ENCODE results near the gene TXNL1.
A peak's percentile ranks its signal among the peaks of the same experiment; 100 is the strongest.
"Not testable (repeated sequence)": the region's sequence is repeated elsewhere in the genome, so short reads cannot be mapped to it uniquely, and the experiment has no call there.

TXNL1 gene

GRCh38 chr18:56643381-56643780 is 5.0 kb upstream of the TXNL1 start:
- DNase-seq, result no peak

DNA sequence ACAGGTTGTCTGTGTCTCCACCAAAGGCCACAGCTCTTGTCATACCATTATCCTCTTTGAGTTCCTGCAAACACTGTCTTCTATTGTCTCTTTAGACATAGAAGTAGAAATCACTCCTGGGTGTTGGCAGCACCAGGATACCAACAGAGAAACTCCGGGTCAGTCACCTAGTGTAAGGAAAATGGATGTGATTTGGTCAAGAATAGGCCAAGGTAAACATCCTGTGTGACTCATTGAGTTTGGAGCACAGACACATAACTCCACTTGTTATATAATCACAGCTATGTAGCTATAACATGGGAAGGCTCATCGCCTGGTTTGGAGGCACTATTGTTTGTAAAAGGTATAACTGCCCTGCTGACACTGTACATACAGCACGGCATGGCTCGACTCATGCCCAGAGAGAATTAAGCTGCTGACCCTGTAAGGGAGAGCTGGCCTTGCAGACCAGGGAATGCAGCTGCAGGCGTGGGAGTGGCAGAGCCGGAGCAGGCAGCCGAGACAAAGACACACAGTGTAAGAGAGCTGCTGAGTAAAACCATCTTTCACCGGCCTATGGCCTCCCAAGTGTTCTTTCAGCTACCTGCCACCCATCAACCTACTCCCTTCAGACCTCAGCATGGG is 3.4 kb upstream of the TXNL1 start:
- no peak for DNase-seq

DNA sequence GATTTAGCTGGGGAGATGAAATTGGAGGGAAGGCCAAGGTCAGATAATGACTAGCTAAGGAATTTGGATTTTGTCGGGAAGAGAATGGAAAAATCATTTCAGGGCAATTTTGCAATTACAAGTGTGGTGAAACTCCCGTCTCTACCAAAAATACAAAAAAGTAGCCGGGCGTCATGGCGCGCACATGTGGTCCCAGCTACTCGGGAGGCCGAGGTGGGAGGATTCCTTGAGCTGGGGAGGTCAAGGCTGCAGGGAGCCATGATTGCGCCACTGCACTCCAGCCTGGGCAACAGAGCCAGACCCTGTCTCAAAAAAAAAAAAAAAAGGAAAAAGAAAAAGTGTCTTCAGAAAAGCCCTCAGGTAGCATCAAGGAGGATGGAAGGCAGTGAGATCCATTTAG is 1.2 kb upstream of the TXNL1 start:
- no peak for DNase-seq

- DNase-seq, result no peak
Measured at GRCh38 chr18:56639104-56639381, 651 bp upstream of the TXNL1 start.

DNA sequence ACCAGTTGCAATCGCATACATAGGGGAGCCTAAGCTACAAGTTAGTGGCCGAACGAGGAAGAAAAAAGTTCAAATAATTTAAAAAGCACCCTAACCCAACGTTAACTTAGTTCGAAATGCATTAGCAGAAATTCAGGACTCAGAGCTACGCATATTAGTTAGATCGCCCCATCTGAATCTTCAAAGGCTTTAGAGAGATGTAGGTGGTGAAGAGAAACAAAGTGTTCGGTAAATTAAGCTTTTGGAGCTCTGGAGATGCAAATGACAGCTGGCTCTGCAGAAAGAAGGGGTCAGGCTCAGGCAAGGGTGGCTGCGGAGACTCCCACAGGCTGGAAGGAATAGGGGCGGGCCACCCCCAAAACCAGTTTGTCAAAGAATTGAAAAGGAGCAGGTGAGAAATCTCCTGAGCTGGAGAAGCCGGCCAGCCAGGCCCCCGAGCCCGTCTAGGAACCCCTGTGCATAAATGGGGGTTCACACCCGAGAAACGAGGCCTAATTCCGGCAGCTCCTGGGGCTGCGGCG is 621 bp downstream of the TXNL1 start:
- no peak for DNase-seq

DNA sequence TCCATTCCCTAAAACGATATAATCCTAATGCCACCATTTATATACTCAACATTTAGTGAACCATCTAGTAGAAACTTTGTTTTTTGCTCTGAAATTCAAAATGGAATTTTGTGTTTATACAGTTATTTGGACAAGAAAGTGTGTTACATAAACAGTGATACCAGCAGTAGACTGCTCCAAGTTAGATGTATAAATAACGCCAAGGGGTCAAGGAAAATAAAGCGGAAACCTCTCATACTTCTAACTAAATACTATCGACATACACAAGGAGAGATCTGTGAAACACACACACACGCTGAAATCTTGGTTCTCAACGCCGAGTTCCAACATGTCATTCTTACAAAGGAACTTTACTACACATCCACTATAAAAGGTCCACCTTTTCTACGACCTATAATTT is 1.2 kb downstream of the TXNL1 start:
- no peak for DNase-seq

- no peak for DNase-seq
Measured at GRCh38 chr18:56635007-56635406, 3.4 kb downstream of the TXNL1 start.

GRCh38 chr18:56632070-56633022 is 6.0 kb downstream of the TXNL1 start:
- no peak for DNase-seq

GRCh38 chr18:56627991-56628390 is 10.4 kb downstream of the TXNL1 start:
- no peak for DNase-seq

GRCh38 chr18:56615738-56616520 is 22.5 kb downstream of the TXNL1 start:
- no peak for DNase-seq

- DNase-seq, result no peak
Measured at GRCh38 chr18:56606618-56607017, 31.8 kb downstream of the TXNL1 start.

DNA sequence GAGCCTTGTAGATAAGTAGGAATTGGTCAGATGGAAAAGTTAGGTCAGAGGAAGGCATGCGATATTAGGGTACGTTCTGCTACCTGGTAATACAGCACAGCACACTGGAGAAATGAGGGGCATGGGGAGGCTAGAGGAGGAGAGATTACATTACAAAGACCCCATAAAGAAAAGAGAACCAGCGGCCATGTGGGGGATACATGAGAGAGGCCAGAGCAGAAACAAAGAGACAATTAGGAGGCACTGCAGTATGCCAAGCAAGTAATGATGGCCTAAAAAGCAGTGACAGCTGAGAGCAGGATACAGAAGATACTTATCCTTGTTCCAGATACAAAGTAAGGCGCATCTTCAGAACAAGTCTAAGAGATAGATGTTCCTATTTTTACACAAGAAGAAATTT is 40.0 kb downstream of the TXNL1 start:
- DNase-seq, result no peak

GRCh38 chr18:56593906-56594305 is 44.5 kb downstream of the TXNL1 start:
- no peak for DNase-seq

GRCh38 chr18:56580026-56580425 is 58.4 kb downstream of the TXNL1 start:
- no peak for DNase-seq

- no peak for DNase-seq
Measured at GRCh38 chr18:56579451-56579850, 58.9 kb downstream of the TXNL1 start.

DNA sequence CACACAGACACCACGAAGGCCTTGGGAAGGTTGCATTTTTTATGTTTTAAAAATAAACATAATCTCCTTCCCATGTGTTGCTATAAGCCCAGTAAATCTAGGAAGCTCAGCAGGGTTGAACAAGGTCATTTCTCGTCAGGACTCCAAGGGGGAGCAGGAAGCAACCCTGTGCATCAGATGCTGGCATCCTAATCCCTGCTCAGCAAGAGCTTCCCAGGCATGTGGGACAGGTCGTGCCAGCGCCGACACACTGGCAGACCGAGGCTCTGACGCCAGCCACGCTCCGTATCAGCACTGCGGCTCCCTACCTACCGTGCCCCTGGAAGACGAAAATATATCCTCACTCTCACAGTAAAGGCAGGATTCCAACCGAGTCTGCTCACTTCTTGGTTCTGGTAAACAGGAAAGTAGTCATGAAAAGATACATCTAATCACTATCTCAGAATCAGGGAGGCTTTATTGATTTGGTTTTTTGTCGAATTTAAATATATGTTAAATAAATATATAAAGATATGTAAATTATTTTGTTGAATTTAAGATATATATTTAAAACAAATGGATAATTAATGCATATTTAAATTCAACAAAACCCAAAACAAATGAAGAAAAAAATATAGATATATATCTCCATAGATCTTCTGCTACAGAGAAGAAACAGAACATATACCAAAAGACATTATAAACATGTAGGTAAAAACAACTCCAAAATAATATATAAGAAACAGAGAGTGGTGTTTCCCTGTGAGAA is 61.4 kb downstream of the TXNL1 start:
- peak; percentile 9 for DNase-seq

GRCh38 chr18:56575819-56576663 is 62.4 kb downstream of the TXNL1 start:
- peak; percentile 66 for DNase-seq

DNA sequence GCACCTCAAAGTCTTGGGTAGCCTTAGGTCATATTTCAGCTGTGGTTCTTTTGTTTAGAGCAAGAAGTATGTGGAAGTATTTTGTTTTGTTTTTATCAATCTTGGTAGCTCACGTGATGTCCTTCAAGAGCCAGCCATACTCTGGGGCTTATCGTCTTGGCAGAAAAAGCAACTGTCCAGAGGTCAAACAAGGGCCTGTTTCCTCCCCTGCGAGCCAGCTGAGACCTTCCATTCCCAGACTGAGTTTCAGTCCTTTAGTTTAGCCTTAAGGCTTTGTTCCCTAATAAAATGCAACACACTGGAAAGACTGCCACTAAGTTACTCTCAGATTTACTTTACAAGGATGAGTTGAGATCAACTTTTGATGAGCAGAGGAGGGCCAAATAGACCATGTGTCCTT is 63.5 kb downstream of the TXNL1 start:
- no peak for DNase-seq

GRCh38 chr18:56572267-56572666 is 66.1 kb downstream of the TXNL1 start:
- DNase-seq, result not testable (repeated sequence)

- DNase-seq, result no peak
Measured at GRCh38 chr18:56570978-56571377, 67.4 kb downstream of the TXNL1 start.

DNA sequence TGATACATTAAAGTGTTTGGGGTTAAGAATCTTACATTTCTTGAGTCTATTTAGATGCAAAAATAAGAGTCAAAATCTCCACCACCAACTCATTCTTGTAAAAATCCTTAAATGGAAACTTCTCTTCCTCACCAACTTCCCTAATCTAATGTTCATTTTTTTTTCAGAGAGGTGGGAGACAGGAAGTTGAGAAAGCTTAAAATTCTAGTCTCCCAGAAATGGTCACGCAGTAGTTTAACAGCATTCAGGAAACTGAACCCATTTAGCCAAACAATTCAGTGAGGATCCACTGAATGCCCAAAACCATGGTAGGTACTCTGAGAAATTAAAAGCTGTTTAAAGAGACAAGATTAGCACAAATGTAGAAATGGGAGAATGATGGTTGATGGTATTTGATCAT is 69.0 kb downstream of the TXNL1 start:
- DNase-seq, result no peak

DNA sequence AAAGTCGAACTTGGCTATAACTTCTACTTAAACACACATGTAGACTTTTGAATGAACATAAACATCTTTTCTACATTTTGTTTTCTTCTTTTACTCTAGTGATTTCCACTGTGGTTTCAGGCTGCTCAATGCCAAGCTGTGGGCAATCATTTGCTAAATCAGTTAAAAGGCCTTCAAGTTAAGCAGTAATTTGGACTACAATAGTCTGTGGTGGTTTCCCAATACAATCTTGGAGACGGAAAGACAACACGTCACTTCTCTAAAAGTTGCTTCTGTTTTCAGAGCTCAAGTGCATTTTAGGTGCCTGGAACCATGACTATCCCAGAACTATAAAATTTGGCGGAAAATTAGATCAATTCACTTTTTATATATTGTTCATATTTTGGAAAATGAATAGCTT is 69.4 kb downstream of the TXNL1 start:
- DNase-seq, result no peak

All from NCI-H2227 treated with DMSO at 0.1 percent for 48 hours (cell line).